HepG2 (cell line): ENCODE data around the gene ZNF19. TPM values are rescaled to one million over a fixed set of nuclear protein-coding genes. Genes with fewer than 3 reads are reported as not detected.

ENCODE experiments used
- FOXK1 ChIP-seq: sonication (generic); formaldehyde crosslinking; IDR thresholded peaks from 2 replicates; pipeline ENCODE4 v1.4.0; 2020; ENCODE audit warnings: low read depth, missing genetic modification reagents, borderline replicate concordance
- MIXL1 ChIP-seq: IDR thresholded peaks from 2 replicates; pipeline ENCODE4 v1.6.1; 2016
- MTERF4 ChIP-seq: sonication (generic); formaldehyde crosslinking; IDR thresholded peaks from 2 replicates; pipeline ENCODE4 v1.8.0; 2023; ENCODE audit warnings: mild to moderate bottlenecking, missing genetic modification reagents
- NCOA2 ChIP-seq: sonication (generic); formaldehyde crosslinking; IDR thresholded peaks from 2 replicates; pipeline ENCODE4 v1.8.0; 2022; ENCODE audit warnings: inconsistent platforms
- PRDM4 ChIP-seq: sonication (generic); formaldehyde crosslinking; IDR thresholded peaks from 2 replicates; pipeline ENCODE4 v1.9.0; 2021; ENCODE audit warnings: missing genetic modification reagents, borderline replicate concordance
- SIX1 ChIP-seq: sonication (generic); formaldehyde crosslinking; IDR thresholded peaks from 2 replicates; pipeline ENCODE4 v1.4.0; 2020; ENCODE audit warnings: missing genetic modification reagents, borderline replicate concordance
- SKIL ChIP-seq: sonication (generic); formaldehyde crosslinking; IDR thresholded peaks from 2 replicates; pipeline ENCODE4 v1.8.0; 2022; ENCODE audit warnings: missing genetic modification reagents, mild to moderate bottlenecking, moderate library complexity, borderline replicate concordance
- SOX5 ChIP-seq: IDR thresholded peaks from 2 replicates; pipeline ENCODE4 v1.6.1; 2016; ENCODE audit warnings: borderline replicate concordance
- TFDP2 ChIP-seq: sonication (generic); formaldehyde crosslinking; IDR thresholded peaks from 2 replicates; pipeline ENCODE4 v1.4.0; 2020; ENCODE audit warnings: missing genetic modification reagents
- ZFP36L2 ChIP-seq: sonication (generic); formaldehyde crosslinking; IDR thresholded peaks from 2 replicates; pipeline ENCODE4 v1.4.0; 2020; ENCODE audit warnings: missing genetic modification reagents
- ZNF232 ChIP-seq: sonication (generic); formaldehyde crosslinking; IDR thresholded peaks from 2 replicates; pipeline ENCODE4 v1.4.0; 2020; ENCODE audit warnings: missing genetic modification reagents, borderline replicate concordance
- ZNF30 ChIP-seq: sonication (generic); formaldehyde crosslinking; IDR thresholded peaks from 2 replicates; pipeline ENCODE4 v1.5.0; 2020; ENCODE audit warnings: mild to moderate bottlenecking, missing genetic modification reagents
- ZNF33B ChIP-seq: sonication (generic); formaldehyde crosslinking; IDR thresholded peaks from 2 replicates; pipeline ENCODE4 v1.5.1; 2020; ENCODE audit warnings: mild to moderate bottlenecking, missing genetic modification reagents
- ZNF883 ChIP-seq: sonication (generic); formaldehyde crosslinking; IDR thresholded peaks from 2 replicates; pipeline ENCODE4 v1.5.1; 2020; ENCODE audit warnings: mild to moderate bottlenecking, missing genetic modification reagents; ENCODE audit errors: not compliant biosample characterization
- polyA plus RNA-seq, 8 experiments: library from polyadenylated mRNA; depleted of rRNA in 3 of 8; stranded (reverse) in 7 of 8; unstranded in 1 of 8; fragments of >200 nt; fragmentation: Illumina TruSeq in 4 of 8; extraction: Trizol in 4 of 8; gene quantifications; 2 replicates each; pipeline versions ENCODE4 v1.2.1 to v1.2.3, GENCODE V29; 2011 to 2016; ENCODE audit warnings: low read depth in 4 of 8, missing spikeins in 1 of 8, mixed read lengths in 1 of 8; ENCODE audit not compliant: insufficient read depth in 1 of 8
- total RNA-seq, 5 experiments: library from RNA; depleted of rRNA; stranded (reverse); fragments of >200 nt; fragmentation: Illumina TruSeq; extraction: Trizol; gene quantifications; 2 replicates each; pipeline ENCODE4 v1.2.3, GENCODE V29; 2016; ENCODE audit warnings: low read depth in 1 of 5

Gene ZNF19
- total and polyA plus RNA-seq, 2 of the 13 experiments (the other 11 are each of a cell fraction or from before 2014, with no cell fraction given): 3.2 to 5.8 TPM

- TF ChIP-seq ZNF30 (CRISPR knock-in tag): peak; percentile 69; the same call in 1 of the 2 replicates
- peak; percentile 87 for TF ChIP-seq ZNF883 (CRISPR knock-in tag)
- TF ChIP-seq PRDM4 (CRISPR knock-in tag): peak; percentile 88; the same call in 1 of the 2 replicates
- peak; percentile 54; the same call in 1 of the 2 replicates for TF ChIP-seq SKIL
- TF ChIP-seq FOXK1 (CRISPR knock-in tag): peak; percentile 86
- peak; percentile 61; the same call in 1 of the 2 replicates for TF ChIP-seq ZFP36L2 (CRISPR knock-in tag)
- 0 out of 2 replicates have a peak, but pooled peaks have one; percentile 43 for TF ChIP-seq SIX1 (CRISPR knock-in tag)
- TF ChIP-seq NCOA2 (CRISPR knock-in tag): peak; percentile 85
- TF ChIP-seq ZNF33B: peak; percentile 93; the same call in 1 of the 2 replicates
- TF ChIP-seq TFDP2 (CRISPR knock-in tag): peak; percentile 65
- peak; percentile 90 for TF ChIP-seq MIXL1 (CRISPR knock-in tag)
- no peak for TF ChIP-seq MTERF4
- TF ChIP-seq SOX5 (CRISPR knock-in tag): peak; percentile 94; the same call in 1 of the 2 replicates
- peak; percentile 94; the same call in 1 of the 2 replicates for TF ChIP-seq ZNF232 (CRISPR knock-in tag)
Observed at GRCh38 chr16:71426069-71426879, 62.9 kb downstream of the ZNF19 start (continued).
